GM12865 (cell line): ENCODE results near the gene NHEJ1.

ENCODE experiments used
- DNase-seq: peaks from one replicate; pipeline ENCODE4 v3.0.0; 2010; ENCODE audit warnings: low read depth
- H3K4me3 ChIP-seq: 2 replicates; pipeline ENCODE4 v1.5.1; 2011; ENCODE audit warnings: mild to moderate bottlenecking, low read depth, low read length, control low read depth
- CTCF ChIP-seq: IDR thresholded peaks from 2 replicates; pipeline ENCODE4 v1.5.1; 2011; ENCODE audit warnings: low read length, control low read depth, low read depth, inconsistent platforms; ENCODE audit not compliant: insufficient read depth; ENCODE audit errors: missing control alignments

NHEJ1 gene

GRCh38 chr2:219128396-219128795, 32.2 kb downstream of the NHEJ1 start:
- no peak for DNase-seq
- H3K4me3 ChIP-seq = no peak overlapping the region
- no peak for TF ChIP-seq CTCF

GRCh38 chr2:219127037-219127635, 33.5 kb downstream of the NHEJ1 start:
- DNase-seq = no peak
- no peak for TF ChIP-seq CTCF
- no peak overlapping the region for H3K4me3 ChIP-seq

GRCh38 chr2:219126555-219126954, 34.1 kb downstream of the NHEJ1 start:
- H3K4me3 ChIP-seq = no peak overlapping the region
- DNase-seq = no peak
- TF ChIP-seq CTCF = no peak

- no peak for TF ChIP-seq CTCF
- no peak overlapping the region for H3K4me3 ChIP-seq
- no peak for DNase-seq
Observed at GRCh38 chr2:219125886-219126270, 34.7 kb downstream of the NHEJ1 start.

- H3K4me3 ChIP-seq = no peak overlapping the region
- DNase-seq = no peak
- TF ChIP-seq CTCF = no peak
Observed at GRCh38 chr2:219125225-219125885, 35.3 kb downstream of the NHEJ1 start.

- DNase-seq = no peak
- TF ChIP-seq CTCF = no peak
- H3K4me3 ChIP-seq = no peak overlapping the region
Observed at GRCh38 chr2:219124381-219125110, 36.1 kb downstream of the NHEJ1 start.
